PC-3 (cell line): ENCODE results near the gene THBS3. TPM values are rescaled to one million over a fixed set of nuclear protein-coding genes. Genes with fewer than 3 reads are reported as not detected.

ENCODE experiments used
- ATAC-seq: fragments of 200-7000 bp; cut with Tn5 transposase; 2 replicates; pipeline ENCODE4 v1.9.1; 2020; ENCODE audit warnings: mild to moderate bottlenecking, moderate library complexity
- BruUV-seq: library from RNA; stranded (reverse); fragments of 400-500 nt; replicated peaks from 2 replicates; lab custom pipeline; 2021; lab: Mats Ljungman, UMichigan
- CTCF ChIA-PET: fragments of 300-600 bp; sonication (Branson Sonifier 250); formaldehyde crosslinking; loops from one replicate; lab custom pipeline; 2022; ENCODE audit warnings: antibody characterized with exemption; lab: Charles Lee
- POLR2A ChIA-PET: fragments of 300-600 bp; sonication (Branson Sonifier 250); formaldehyde crosslinking; loops from one replicate; lab custom pipeline; 2022; ENCODE audit warnings: antibody characterized with exemption; ENCODE audit not compliant: unreplicated experiment; lab: Charles Lee
- DNase-seq: peaks from one replicate; pipeline ENCODE4 v3.0.0-alpha.2; 2015
- H2AFZ ChIP-seq: fragments of 300-600 bp; sonication (generic); 2 replicates; pipeline ENCODE4 v1.6.0; 2016; ENCODE audit warnings: antibody characterized with exemption, low read length
- H3F3A ChIP-seq: fragments of 300-600 bp; sonication (generic); one replicate; pipeline ENCODE4 v1.6.0; 2017; ENCODE audit warnings: antibody characterized with exemption, low read length, control low read depth, mild to moderate bottlenecking; ENCODE audit not compliant: unreplicated experiment
- H3K27ac ChIP-seq: fragments of 300-600 bp; sonication (generic); 2 replicates; pipeline ENCODE4 v1.5.1; 2016; ENCODE audit warnings: mild to moderate bottlenecking, low read length
- H3K27me3 ChIP-seq: fragments of 300-600 bp; sonication (generic); 2 replicates; pipeline ENCODE4 v1.6.1; 2016; ENCODE audit warnings: low read length, mixed read lengths
- H3K36me3 ChIP-seq: fragments of 300-600 bp; sonication (generic); 2 replicates; pipeline ENCODE4 v1.6.1; 2016; ENCODE audit warnings: low read depth, mixed run types, low read length, mixed read lengths
- H3K4me1 ChIP-seq: fragments of 300-600 bp; sonication (generic); 2 replicates; pipeline ENCODE4 v1.5.1; 2016; ENCODE audit warnings: low read length; ENCODE audit not compliant: insufficient read depth
- H3K4me2 ChIP-seq: fragments of 300-600 bp; sonication (generic); 2 replicates; pipeline ENCODE4 v1.6.0; 2016; ENCODE audit warnings: low read length
- H3K4me3 ChIP-seq: fragments of 300-600 bp; sonication (generic); 2 replicates; pipeline ENCODE4 v1.5.1; 2016; ENCODE audit warnings: mild to moderate bottlenecking, low read length, mixed read lengths
- H3K79me2 ChIP-seq: fragments of 300-600 bp; sonication (generic); 2 replicates; pipeline ENCODE4 v1.6.1; 2017; ENCODE audit warnings: low read length, mixed read lengths
- H3K9ac ChIP-seq: fragments of 300-600 bp; sonication (generic); 2 replicates; pipeline ENCODE4 v1.6.0; 2016; ENCODE audit warnings: mild to moderate bottlenecking, low read length
- H3K9me2 ChIP-seq: fragments of 300-600 bp; sonication (generic); replicated peaks from 2 replicates; pipeline ENCODE4 v1.6.1; 2016; ENCODE audit warnings: mixed run types, low read length, mixed read lengths
- H3K9me3 ChIP-seq: fragments of 300-600 bp; sonication (generic); 2 replicates; pipeline ENCODE4 v1.6.1; 2016; ENCODE audit warnings: low read length, mixed read lengths
- H4K20me1 ChIP-seq: fragments of 300-600 bp; sonication (generic); 2 replicates; pipeline ENCODE4 v1.6.1; 2016; ENCODE audit warnings: low read length, mixed read lengths
- EZH2 ChIP-seq: fragments of 300-600 bp; sonication (generic); IDR thresholded peaks from one replicate; pipeline ENCODE4 v1.6.1; 2017; ENCODE audit warnings: antibody characterized with exemption, mild to moderate bottlenecking, low read length; ENCODE audit not compliant: unreplicated experiment
- EZH2phosphoT487 ChIP-seq: fragments of 300-600 bp; sonication (generic); IDR thresholded peaks from 2 replicates; pipeline ENCODE4 v1.6.1; 2018; ENCODE audit warnings: mild to moderate bottlenecking, antibody characterized with exemption, low read length, borderline replicate concordance
- intact Hi-C: fragments of 100-400 bp; cut with micrococcal nuclease; formaldehyde crosslinking; loops from 2 replicates; pipeline ENCODE4 v1.9.0; 2023
- total RNA-seq: library from RNA; depleted of rRNA; stranded (reverse); fragments of >200 nt; gene quantifications from 2 replicates; pipeline ENCODE4 v1.2.3, GENCODE V29; 2014
- TF ChIP-seq, protein P1 (sequence below): fragments of 300-600 bp; sonication (generic); conservative IDR thresholded peaks from 2 replicates; pipeline ENCODE4 v1.5.1; 2017; ENCODE audit warnings: antibody characterized with exemption, low read depth, mild to moderate bottlenecking, low read length

Gene THBS3
- total RNA-seq, 1 experiment from 2014 or later = 13.0 TPM

- TSS peak; percentile 74 for BruUV-seq
- Histone ChIP-seq H3K9ac (peak within 1 kb of the TSS; percentile 93), H3K36me3 (peaks cover 8% of the 10 kb centered on the region; the same call in 1 of the 2 replicates)
These were observed 34.8 kb downstream of the THBS3 start, which contains the start of gene KRTCAP2 for GRCh38 chr1:155172732-155173477. TSS of gene KRTCAP2 (minus strand) at chr1:155173304. CDS start at chr1:155173224, 80 bp downstream.

DNA sequence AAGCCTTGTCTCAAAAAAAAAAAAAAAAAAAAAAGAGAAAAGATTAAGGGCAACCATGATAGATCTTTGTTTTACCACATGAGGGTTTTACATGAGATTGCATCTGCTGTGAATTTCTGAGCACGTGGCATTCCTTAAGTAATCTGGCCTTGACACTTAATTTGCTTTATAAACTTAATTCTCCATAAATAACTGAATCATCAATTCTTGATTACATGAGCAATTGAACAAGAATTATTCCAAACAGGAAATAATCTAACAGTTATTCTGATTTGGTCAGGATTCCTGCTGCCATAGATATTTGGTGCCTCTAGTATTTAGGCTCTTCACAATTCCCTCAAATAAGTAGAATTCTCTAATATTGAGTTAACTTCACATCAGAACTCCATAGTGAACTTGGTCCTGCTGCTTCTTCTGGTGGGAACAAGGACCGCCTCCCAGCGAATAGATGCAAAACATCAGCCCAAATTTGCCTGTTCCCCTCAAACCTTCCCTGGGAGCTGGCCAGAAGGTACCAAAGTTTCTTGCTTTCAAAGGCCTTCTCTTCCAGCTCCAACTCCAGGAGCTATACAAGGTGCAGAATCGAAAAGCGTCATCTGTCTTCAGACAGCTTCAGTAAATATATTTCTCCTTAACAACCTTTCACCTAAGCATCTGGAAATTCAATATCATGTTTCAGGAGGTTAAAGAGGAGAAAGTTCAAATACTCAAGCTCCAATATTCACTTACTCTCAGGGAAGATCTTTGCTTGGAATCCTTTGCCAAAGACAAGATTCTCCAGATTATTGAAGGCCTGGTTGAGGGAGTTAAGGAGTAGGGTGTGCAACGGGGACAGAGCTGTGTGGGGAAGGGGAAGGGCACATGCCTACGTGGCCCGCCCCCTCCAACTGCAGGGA, 35.6 kb downstream of the THBS3 start:
- no peaks in the 10 kb centered on the region for H4K20me1 ChIP-seq
- H3K4me1 ChIP-seq = peaks cover 26% of the 10 kb centered on the region
- peaks cover 8% of the 10 kb centered on the region; the same call in 1 of the 2 replicates for H3K36me3 ChIP-seq
- H3K9ac ChIP-seq = peak overlapping the region; percentile 93
- ChIA-PET CTCF (interaction anchor here (0.9 to 1.9 kb wide), 6 partner anchors 22 to 121 kb away, joined by 3 to 25 read pairs (median 12); partner anchors contain the start of gene ADAM15), POLR2A (interaction anchor here (0.6 to 1.2 kb wide), 4 partner anchors 21 to 76 kb away, joined by 4 to 30 read pairs (median 7); no protein-coding TSS in a partner anchor)
- no TSS peak for BruUV-seq
- H3K27me3 ChIP-seq = no peaks in the 10 kb centered on the region
- H3F3A ChIP-seq = peaks cover 4% of the 10 kb centered on the region
- H3K9me2 ChIP-seq = no peaks in the 10 kb centered on the region
- peaks cover 20% of the 10 kb centered on the region for H3K79me2 ChIP-seq
- peak overlapping the region; percentile 83 for H3K4me3 ChIP-seq
- no peak for DNase-seq
- TF ChIP-seq, protein P1, sequence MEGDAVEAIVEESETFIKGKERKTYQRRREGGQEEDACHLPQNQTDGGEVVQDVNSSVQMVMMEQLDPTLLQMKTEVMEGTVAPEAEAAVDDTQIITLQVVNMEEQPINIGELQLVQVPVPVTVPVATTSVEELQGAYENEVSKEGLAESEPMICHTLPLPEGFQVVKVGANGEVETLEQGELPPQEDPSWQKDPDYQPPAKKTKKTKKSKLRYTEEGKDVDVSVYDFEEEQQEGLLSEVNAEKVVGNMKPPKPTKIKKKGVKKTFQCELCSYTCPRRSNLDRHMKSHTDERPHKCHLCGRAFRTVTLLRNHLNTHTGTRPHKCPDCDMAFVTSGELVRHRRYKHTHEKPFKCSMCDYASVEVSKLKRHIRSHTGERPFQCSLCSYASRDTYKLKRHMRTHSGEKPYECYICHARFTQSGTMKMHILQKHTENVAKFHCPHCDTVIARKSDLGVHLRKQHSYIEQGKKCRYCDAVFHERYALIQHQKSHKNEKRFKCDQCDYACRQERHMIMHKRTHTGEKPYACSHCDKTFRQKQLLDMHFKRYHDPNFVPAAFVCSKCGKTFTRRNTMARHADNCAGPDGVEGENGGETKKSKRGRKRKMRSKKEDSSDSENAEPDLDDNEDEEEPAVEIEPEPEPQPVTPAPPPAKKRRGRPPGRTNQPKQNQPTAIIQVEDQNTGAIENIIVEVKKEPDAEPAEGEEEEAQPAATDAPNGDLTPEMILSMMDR = no peak
- TF ChIP-seq EZH2 (no peak), EZH2phosphoT487 (no peak)
- no peak; the same call in 1 of the 2 replicates for ATAC-seq
- H3K9me3 ChIP-seq = no peaks in the 10 kb centered on the region
- H3K27ac ChIP-seq = peak overlapping the region; percentile 62
- peak overlapping the region; percentile 89 for H3K4me2 ChIP-seq
- peak overlapping the region; percentile 97 for H2AFZ ChIP-seq
- intact Hi-C loops = no loop called here

More at GRCh38 chr1:155172732-155173477, 34.8 kb downstream of the THBS3 start, which contains the start of gene KRTCAP2:
- Histone ChIP-seq H3K4me2 (peak within 1 kb of the TSS; percentile 89), H3F3A (peaks cover 4% of the 10 kb centered on the region), H4K20me1 (no peaks in the 10 kb centered on the region), H3K9me3 (no peaks in the 10 kb centered on the region), H3K4me1 (peaks cover 29% of the 10 kb centered on the region), H3K27me3 (no peaks in the 10 kb centered on the region), H3K27ac (peak within 1 kb of the TSS; percentile 62), H3K9me2 (no peaks in the 10 kb centered on the region), H2AFZ (peak within 1 kb of the TSS; percentile 97), H3K79me2 (peaks cover 20% of the 10 kb centered on the region), H3K4me3 (peak within 1 kb of the TSS; percentile 83)
- no peak for TF ChIP-seq EZH2phosphoT487
- TF ChIP-seq, protein P1 = peak; percentile 97
- intact Hi-C loops = no loop called here
- ATAC-seq (peak; percentile 70), DNase-seq (peak; percentile 99)
- ChIA-PET CTCF (interaction anchor here (0.5 to 1.9 kb wide), 19 partner anchors 17 to 1401 kb away, joined by 3 to 25 read pairs (median 4); partner anchors contain the start of genes ADAM15 and THBS3), POLR2A (interaction anchor here (0.5 to 1.2 kb wide), 9 partner anchors 21 to 85 kb away, joined by 3 to 30 read pairs (median 5); partner anchors contain the start of gene THBS3)
